RWPE1 (cell line): ENCODE results near the gene WFDC5.
A peak's percentile ranks its signal among the peaks of the same experiment; 100 is the strongest.

Experiments used
- CTCF ChIA-PET: fragments of 350-600 bp; sonication (Branson Sonifier 250); formaldehyde crosslinking; extraction: SDS; loops from one replicate; lab custom pipeline; 2021; lab: Yijun Ruan, JAX
- POLR2A ChIA-PET: fragments of 400-600 bp; formaldehyde crosslinking; extraction: SDS; loops from one replicate; lab custom pipeline; 2020; ENCODE audit warnings: antibody characterized with exemption; ENCODE audit not compliant: low non-redundant PET; lab: Yijun Ruan, JAX
- DNase-seq: peaks from one replicate; pipeline ENCODE4 v3.0.0; 2012; ENCODE audit warnings: low spot score
- H3K27ac ChIP-seq: fragments of 450-650 bp; 2 replicates; pipeline ENCODE4 v1.5.1; 2017
- CTCF ChIP-seq: fragments of 450-650 bp; conservative IDR thresholded peaks from 2 replicates; pipeline ENCODE4 v1.5.1; 2017; ENCODE audit warnings: low read depth, mild to moderate bottlenecking

The WFDC5 gene

GRCh38 chr20:45111799-45112471, 3.0 kb downstream of the WFDC5 start:
- ChIA-PET CTCF (interaction anchor here (0.6 to 6.7 kb wide), 17 partner anchors 9 to 676 kb away, joined by 3 to 87 read pairs (median 5); no protein-coding TSS in a partner anchor), POLR2A (no interaction called here)
- DNase-seq, result no peak
- H3K27ac ChIP-seq, result no peak overlapping the region
- TF ChIP-seq CTCF, result peak; percentile 66

- no peak for TF ChIP-seq CTCF
- CTCF ChIA-PET, result interaction anchor here (0.6 to 6.7 kb wide), 14 partner anchors 8 to 657 kb away, joined by 3 to 87 read pairs (median 6); no protein-coding TSS in a partner anchor
- H3K27ac ChIP-seq, result no peak overlapping the region
- DNase-seq, result no peak
- POLR2A ChIA-PET, result interaction anchor here (0.5 kb wide), 1 partner anchor 166 kb away, joined by 13 read pairs; no protein-coding TSS in a partner anchor
These were observed 3.7 kb downstream of the WFDC5 start for GRCh38 chr20:45111285-45111684.

GRCh38 chr20:45110301-45110700, 4.7 kb downstream of the WFDC5 start:
- no peak for TF ChIP-seq CTCF
- no peak overlapping the region for H3K27ac ChIP-seq
- DNase-seq, result no peak
- POLR2A ChIA-PET, result no interaction called here
- CTCF ChIA-PET, result interaction anchor here (0.5 to 6.7 kb wide), 11 partner anchors 14 to 792 kb away, joined by 3 to 87 read pairs (median 4); no protein-coding TSS in a partner anchor

GRCh38 chr20:45109634-45110033, 5.3 kb downstream of the WFDC5 start:
- CTCF ChIA-PET, result interaction anchor here (0.5 to 6.7 kb wide), 7 partner anchors 14 to 267 kb away, joined by 3 to 87 read pairs (median 4); no protein-coding TSS in a partner anchor
- DNase-seq, result no peak
- TF ChIP-seq CTCF, result no peak
- no peak overlapping the region for H3K27ac ChIP-seq
- POLR2A ChIA-PET, result no interaction called here

GRCh38 chr20:45105317-45105716, 9.7 kb downstream of the WFDC5 start:
- no peak overlapping the region for H3K27ac ChIP-seq
- ChIA-PET CTCF (interaction anchor here (0.6 to 3.4 kb wide), 3 partner anchors 9 to 374 kb away, joined by 3 to 23 read pairs (median 12); no protein-coding TSS in a partner anchor), POLR2A (interaction anchor here (0.6 kb wide), 1 partner anchor 368 kb away, joined by 3 read pairs; no protein-coding TSS in a partner anchor)
- TF ChIP-seq CTCF, result no peak
- DNase-seq, result peak; percentile 57

- DNase-seq, result peak; percentile 58
- ChIA-PET POLR2A (no interaction called here), CTCF (interaction anchor here (0.6 to 3.4 kb wide), 3 partner anchors 9 to 99 kb away, joined by 3 to 23 read pairs (median 12); no protein-coding TSS in a partner anchor)
- TF ChIP-seq CTCF, result no peak
- H3K27ac ChIP-seq, result no peak overlapping the region
These were observed 10.2 kb downstream of the WFDC5 start for GRCh38 chr20:45104786-45105185.
